ENCODE results near the gene NPL.
A peak's percentile ranks its signal among the peaks of the same experiment; 100 is the strongest.

The NPL gene

GRCh38 chr1:182823220-182823619, 33.6 kb downstream of the NPL start:
- DNase-seq, result no peak

- DNase-seq, result no peak
Observed at GRCh38 chr1:182826892-182827291, 37.3 kb downstream of the NPL start.

GRCh38 chr1:182829285-182829932, 39.8 kb downstream of the NPL start:
- DNase-seq, result no peak

GRCh38 chr1:182833271-182833670, 43.7 kb downstream of the NPL start:
- DNase-seq, result no peak

- no peak for DNase-seq
Observed at GRCh38 chr1:182834326-182834725, 44.8 kb downstream of the NPL start.

GRCh38 chr1:182835806-182836205, 46.2 kb downstream of the NPL start:
- DNase-seq, result no peak

- DNase-seq, result peak; percentile 80
Observed at GRCh38 chr1:182839209-182840066, 49.9 kb downstream of the NPL start, which contains the start of gene DHX9. DHX9 (plus strand) TSS chr1:182839347; CDS start chr1:182842567, 3,220 bp downstream.

- DNase-seq, result no peak
Observed at GRCh38 chr1:182841368-182841988, 51.9 kb downstream of the NPL start.

- no peak for DNase-seq
Observed at GRCh38 chr1:182842265-182842664, 52.7 kb downstream of the NPL start.

- no peak for DNase-seq
Observed at GRCh38 chr1:182845379-182845778, 55.8 kb downstream of the NPL start.

- no peak for DNase-seq
Observed at GRCh38 chr1:182845894-182846293, 56.3 kb downstream of the NPL start.

GRCh38 chr1:182847105-182847504, 57.5 kb downstream of the NPL start:
- no peak for DNase-seq

GRCh38 chr1:182848736-182849135, 59.2 kb downstream of the NPL start:
- DNase-seq, result no peak

GRCh38 chr1:182850319-182850718, 60.7 kb downstream of the NPL start:
- DNase-seq, result no peak

- no peak for DNase-seq
Observed at GRCh38 chr1:182851825-182852224, 62.3 kb downstream of the NPL start.

GRCh38 chr1:182855911-182856310, 66.3 kb downstream of the NPL start:
- DNase-seq, result no peak

GRCh38 chr1:182857212-182857611, 67.6 kb downstream of the NPL start:
- DNase-seq, result no peak

GRCh38 chr1:182860658-182861057, 71.1 kb downstream of the NPL start:
- DNase-seq, result no peak

- no peak for DNase-seq
Observed at GRCh38 chr1:182861994-182862393, 72.4 kb downstream of the NPL start.

- DNase-seq, result no peak
Observed at GRCh38 chr1:182862827-182863226, 73.3 kb downstream of the NPL start.

GRCh38 chr1:182863940-182864339, 74.4 kb downstream of the NPL start:
- no peak for DNase-seq

- no peak for DNase-seq
Observed at GRCh38 chr1:182867861-182868260, 78.3 kb downstream of the NPL start.

GRCh38 chr1:182869241-182869666, 79.7 kb downstream of the NPL start:
- no peak for DNase-seq

- DNase-seq, result no peak
Observed at GRCh38 chr1:182872881-182873280, 83.3 kb downstream of the NPL start.
